DOHH2 (cell line): ENCODE data around the gene AMT.

ENCODE experiments used
- EZH2phosphoT487 ChIP-seq: fragments of 200-600 bp; sonication (generic); IDR thresholded peaks from 2 replicates; pipeline ENCODE4 v1.6.1; 2017; ENCODE audit warnings: borderline replicate concordance, mild to moderate bottlenecking, antibody characterized with exemption, low read length, moderate library complexity, mixed read lengths
- TF ChIP-seq, protein P1 (sequence below): fragments of 200-600 bp; sonication (generic); IDR thresholded peaks from one replicate; pipeline ENCODE4 v1.5.1; 2014; ENCODE audit warnings: antibody characterized with exemption, mild to moderate bottlenecking, low read depth, low read length; ENCODE audit not compliant: poor library complexity, severe bottlenecking

DNA sequence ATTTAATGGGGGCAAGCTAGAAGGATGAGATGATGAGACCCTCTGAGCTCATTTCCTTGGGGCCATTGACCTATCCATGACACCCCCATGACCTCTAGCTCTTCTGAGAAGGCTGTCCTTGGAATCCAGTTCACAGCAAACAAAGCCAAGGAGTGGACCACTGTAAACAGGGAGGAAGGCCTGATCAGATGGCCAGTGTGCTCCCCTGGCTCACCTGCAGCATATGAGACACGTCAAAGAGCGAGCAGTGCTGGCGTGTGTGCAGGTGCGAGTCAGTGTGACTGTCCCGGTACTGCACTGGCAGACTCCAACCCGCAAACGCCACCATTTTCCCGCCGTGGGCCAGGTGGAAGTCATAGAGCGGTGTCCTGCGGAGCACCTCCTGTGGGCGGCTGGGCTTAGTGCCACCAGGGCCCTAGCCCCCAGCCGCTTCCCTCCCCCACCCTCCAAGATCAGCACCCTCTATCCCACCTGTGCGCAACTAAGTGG is 339 bp downstream of the AMT start:
- TF ChIP-seq, protein P1, sequence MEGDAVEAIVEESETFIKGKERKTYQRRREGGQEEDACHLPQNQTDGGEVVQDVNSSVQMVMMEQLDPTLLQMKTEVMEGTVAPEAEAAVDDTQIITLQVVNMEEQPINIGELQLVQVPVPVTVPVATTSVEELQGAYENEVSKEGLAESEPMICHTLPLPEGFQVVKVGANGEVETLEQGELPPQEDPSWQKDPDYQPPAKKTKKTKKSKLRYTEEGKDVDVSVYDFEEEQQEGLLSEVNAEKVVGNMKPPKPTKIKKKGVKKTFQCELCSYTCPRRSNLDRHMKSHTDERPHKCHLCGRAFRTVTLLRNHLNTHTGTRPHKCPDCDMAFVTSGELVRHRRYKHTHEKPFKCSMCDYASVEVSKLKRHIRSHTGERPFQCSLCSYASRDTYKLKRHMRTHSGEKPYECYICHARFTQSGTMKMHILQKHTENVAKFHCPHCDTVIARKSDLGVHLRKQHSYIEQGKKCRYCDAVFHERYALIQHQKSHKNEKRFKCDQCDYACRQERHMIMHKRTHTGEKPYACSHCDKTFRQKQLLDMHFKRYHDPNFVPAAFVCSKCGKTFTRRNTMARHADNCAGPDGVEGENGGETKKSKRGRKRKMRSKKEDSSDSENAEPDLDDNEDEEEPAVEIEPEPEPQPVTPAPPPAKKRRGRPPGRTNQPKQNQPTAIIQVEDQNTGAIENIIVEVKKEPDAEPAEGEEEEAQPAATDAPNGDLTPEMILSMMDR: no peak
- no peak for TF ChIP-seq EZH2phosphoT487
